ENCODE results near the gene PDK4. TPM values are rescaled to one million over a fixed set of nuclear protein-coding genes. Genes with fewer than 3 reads are reported as not detected.

The PDK4 gene
- total and polyA plus RNA-seq, 7 donors: 38.4 to 1,066 (median 254) TPM

GRCh38 chr7:95631527-95631926 is 35.2 kb upstream of the PDK4 start:
- Histone ChIP-seq H3K4me3 (no peak overlapping the region), H3K27me3 (no peaks in the 10 kb centered on the region), H3K36me3 (no peaks in the 10 kb centered on the region), H3K9me3 (peaks cover 0 to 2% (median 0%) of the 10 kb centered on the region in 4 donors), H3K4me1 (peaks cover 0 to 39% (median 37%) of the 10 kb centered on the region in 4 donors), H3K27ac (peak overlapping the region; percentile 54 to 81 (median 76))
- DNase-seq: no peak
- TF ChIP-seq EP300 (IDR thresholded peaks at IDR 0.05) (no peak), POLR2AphosphoS5 (IDR thresholded peaks at IDR 0.05) (no peak), CTCF (IDR thresholded peaks at IDR 0.05) (no peak), POLR2A (IDR thresholded peaks at IDR 0.05) (no peak)
- intact Hi-C loops (cut with DNase I): no loop called here
- 71 to 78% methylated on average over 7 of the region's 7 CpGs for WGBS, 2 donors

- Histone ChIP-seq H3K27ac (peak overlapping the region; percentile 54 to 81 (median 76)), H3K4me3 (no peak overlapping the region), H3K4me1 (peaks cover 0 to 39% (median 37%) of the 10 kb centered on the region in 4 donors), H3K9me3 (peaks cover 0 to 2% (median 0%) of the 10 kb centered on the region in 4 donors), H3K27me3 (no peaks in the 10 kb centered on the region), H3K36me3 (no peaks in the 10 kb centered on the region)
- no peak for DNase-seq
- no peak for TF ChIP-seq POLR2A (IDR thresholded peaks at IDR 0.05)
- TF ChIP-seq CTCF (IDR thresholded peaks at IDR 0.05): no peak
- TF ChIP-seq EP300 (IDR thresholded peaks at IDR 0.05): peak in 1 of 4 donors; percentile 32
- TF ChIP-seq POLR2AphosphoS5 (IDR thresholded peaks at IDR 0.05): peak in 2 of 4 donors; percentile 17 to 39
- WGBS, 2 donors: 58% methylated on average over 6 of the region's 6 CpGs
- intact Hi-C loops (cut with DNase I): no loop called here
These were observed 34.6 kb upstream of the PDK4 start for GRCh38 chr7:95630702-95631458.

GRCh38 chr7:95628831-95629439 is 32.6 kb upstream of the PDK4 start:
- DNase-seq: no peak
- WGBS, 2 donors: 53 to 69% methylated on average over 5 of the region's 5 CpGs
- no peak for TF ChIP-seq POLR2A (IDR thresholded peaks at IDR 0.05)
- peak; percentile 71 to 87 (median 83) for TF ChIP-seq POLR2AphosphoS5 (IDR thresholded peaks at IDR 0.05)
- peak in 1 of 4 experiments; percentile 23 for TF ChIP-seq CTCF (IDR thresholded peaks at IDR 0.05)
- peak; percentile 86 to 98 (median 90) for TF ChIP-seq EP300 (IDR thresholded peaks at IDR 0.05)
- no peaks in the 10 kb centered on the region for H3K27me3 ChIP-seq
- intact Hi-C loops (cut with DNase I): loop anchor here (2.0 kb wide), 1 partner anchor 20 kb away; no protein-coding TSS in a partner anchor
- no peaks in the 10 kb centered on the region for H3K36me3 ChIP-seq
- H3K4me3 ChIP-seq: no peak overlapping the region
- H3K9me3 ChIP-seq: peaks cover 0 to 2% (median 0%) of the 10 kb centered on the region in 4 donors
- peaks cover 0 to 39% (median 37%) of the 10 kb centered on the region in 4 donors for H3K4me1 ChIP-seq
- H3K27ac ChIP-seq: peak overlapping the region; percentile 12 to 81 (median 76)

- intact Hi-C loops (cut with DNase I): no loop called here
- WGBS, 2 donors: 0 to 95% methylated on average over 1 of the region's 1 CpG
- Histone ChIP-seq H3K4me1 (peaks cover 0 to 10% (median 9%) of the 10 kb centered on the region in 4 donors), H3K36me3 (no peaks in the 10 kb centered on the region), H3K27me3 (no peaks in the 10 kb centered on the region), H3K9me3 (no peaks in the 10 kb centered on the region), H3K27ac (no peak overlapping the region), H3K4me3 (no peak overlapping the region)
- TF ChIP-seq POLR2A (IDR thresholded peaks at IDR 0.05) (no peak), CTCF (IDR thresholded peaks at IDR 0.05) (no peak), EP300 (IDR thresholded peaks at IDR 0.05) (no peak), POLR2AphosphoS5 (IDR thresholded peaks at IDR 0.05) (no peak)
- DNase-seq: no peak
These were observed 27.5 kb upstream of the PDK4 start for GRCh38 chr7:95623788-95624187.

Measured in sigmoid colon (tissue), 7 donors.